ENCODE measurements around the gene KCNG2. TPM values are rescaled to one million over a fixed set of nuclear protein-coding genes. Genes with fewer than 3 reads are reported as not detected.

KCNG2 gene
- total and polyA plus RNA-seq, 10 of the 15 experiments (the other 5 are each of a cell fraction or from before 2014, with no cell fraction given) = 0.20 to 0.23 TPM; not detected in 8

DNA sequence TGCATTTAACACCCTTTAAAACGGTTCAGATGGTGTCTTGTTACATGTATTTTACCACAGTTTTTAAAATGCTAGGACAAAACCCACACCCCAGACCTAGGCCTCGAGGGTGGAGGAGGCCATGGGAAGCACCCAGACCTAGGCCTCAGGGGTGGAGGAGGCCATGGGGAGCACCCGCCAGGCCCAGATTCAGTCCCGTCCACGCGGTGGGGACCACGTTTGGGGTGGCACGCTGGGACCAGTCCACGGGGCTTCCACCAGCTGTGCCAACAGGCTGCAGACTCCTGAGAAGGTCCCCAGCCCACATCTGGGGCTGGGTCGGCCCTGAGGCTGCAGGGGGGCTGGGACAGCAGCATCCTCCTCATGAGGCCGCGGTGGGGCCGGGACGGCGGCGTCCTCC lies 90.3 kb downstream of the KCNG2 start:
- Histone ChIP-seq H2AFZ (ENCODE audit: control insufficient read depth, low read depth, low read length) (no peak overlapping the region), H3K9me3 (replicated peaks; ENCODE audit: control insufficient read depth, insufficient read depth, low read length) (peaks cover 11% of the 10 kb centered on the region), H3K4me2 (ENCODE audit: control insufficient read depth, insufficient read depth) (no peak overlapping the region), H3K36me3 (ENCODE audit: control insufficient read depth in 2 of 2, insufficient read depth in 2 of 2, low read length in 1 of 2) (no peaks in the 10 kb centered on the region), H3K79me2 (ENCODE audit: control insufficient read depth, insufficient read depth, low read length) (no peaks in the 10 kb centered on the region), H3K4me1 (ENCODE audit: control insufficient read depth, insufficient read depth, low read length) (no peaks in the 10 kb centered on the region), H3K27me3 (replicated peaks in 1 of 2; ENCODE audit: control insufficient read depth in 2 of 2, insufficient read depth in 2 of 2, low read length in 1 of 2) (no peaks in the 10 kb centered on the region), H3K9ac (ENCODE audit: control insufficient read depth, insufficient read depth, low read length) (no peak overlapping the region), H3K4me3 (no peak overlapping the region), H3K27ac (ENCODE audit: control insufficient read depth, insufficient read depth) (no peak overlapping the region), H4K20me1 (ENCODE audit: control insufficient read depth, insufficient read depth) (no peaks in the 10 kb centered on the region)
- POLR2A ChIA-PET = no interaction called here
- BruUV-seq (replicated peaks) = no TSS peak
- no peak for ATAC-seq
- SMC1A ChIA-PET (ENCODE audit: uncharacterized antibody, unreplicated experiment) = no interaction called here
- intact Hi-C loops (cut with micrococcal nuclease; ENCODE audit: unreplicated experiment) (no loop called here), in situ Hi-C loops (cut with MboI) (no loop called here)
- WGBS (ENCODE audit: insufficient coverage, insufficient replicate concordance, low lambda C conversion rate, missing lambda C conversion rate) = 53% methylated on average over 10 of the region's 16 CpGs
- DNase-seq (ENCODE audit: low read depth, low spot score) = no peak
- TF ChIP-seq ZSCAN29 (IDR thresholded peaks at IDR 0.05) = no peak
- TF ChIP-seq EZH2 (IDR thresholded peaks at IDR 0.05; ENCODE audit: borderline replicate concordance, control insufficient read depth, low read depth, low read length) = no peak
- TF ChIP-seq SPI1 (IDR thresholded peaks at IDR 0.05; ENCODE audit: borderline replicate concordance, insufficient read depth, low read depth, low read length) = no peak
- TF ChIP-seq, protein P1, sequence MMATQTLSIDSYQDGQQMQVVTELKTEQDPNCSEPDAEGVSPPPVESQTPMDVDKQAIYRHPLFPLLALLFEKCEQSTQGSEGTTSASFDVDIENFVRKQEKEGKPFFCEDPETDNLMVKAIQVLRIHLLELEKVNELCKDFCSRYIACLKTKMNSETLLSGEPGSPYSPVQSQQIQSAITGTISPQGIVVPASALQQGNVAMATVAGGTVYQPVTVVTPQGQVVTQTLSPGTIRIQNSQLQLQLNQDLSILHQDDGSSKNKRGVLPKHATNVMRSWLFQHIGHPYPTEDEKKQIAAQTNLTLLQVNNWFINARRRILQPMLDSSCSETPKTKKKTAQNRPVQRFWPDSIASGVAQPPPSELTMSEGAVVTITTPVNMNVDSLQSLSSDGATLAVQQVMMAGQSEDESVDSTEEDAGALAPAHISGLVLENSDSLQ (IDR thresholded peaks at IDR 0.05) = no peak
- TF ChIP-seq ZNF217 (IDR thresholded peaks at IDR 0.05) = no peak
- TF ChIP-seq, protein P2, sequence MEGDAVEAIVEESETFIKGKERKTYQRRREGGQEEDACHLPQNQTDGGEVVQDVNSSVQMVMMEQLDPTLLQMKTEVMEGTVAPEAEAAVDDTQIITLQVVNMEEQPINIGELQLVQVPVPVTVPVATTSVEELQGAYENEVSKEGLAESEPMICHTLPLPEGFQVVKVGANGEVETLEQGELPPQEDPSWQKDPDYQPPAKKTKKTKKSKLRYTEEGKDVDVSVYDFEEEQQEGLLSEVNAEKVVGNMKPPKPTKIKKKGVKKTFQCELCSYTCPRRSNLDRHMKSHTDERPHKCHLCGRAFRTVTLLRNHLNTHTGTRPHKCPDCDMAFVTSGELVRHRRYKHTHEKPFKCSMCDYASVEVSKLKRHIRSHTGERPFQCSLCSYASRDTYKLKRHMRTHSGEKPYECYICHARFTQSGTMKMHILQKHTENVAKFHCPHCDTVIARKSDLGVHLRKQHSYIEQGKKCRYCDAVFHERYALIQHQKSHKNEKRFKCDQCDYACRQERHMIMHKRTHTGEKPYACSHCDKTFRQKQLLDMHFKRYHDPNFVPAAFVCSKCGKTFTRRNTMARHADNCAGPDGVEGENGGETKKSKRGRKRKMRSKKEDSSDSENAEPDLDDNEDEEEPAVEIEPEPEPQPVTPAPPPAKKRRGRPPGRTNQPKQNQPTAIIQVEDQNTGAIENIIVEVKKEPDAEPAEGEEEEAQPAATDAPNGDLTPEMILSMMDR (IDR thresholded peaks at IDR 0.05 in 2 of 3, conservative IDR thresholded peaks at IDR 0.05 in 1 of 3; ENCODE audit: control insufficient read depth in 2 of 3, extremely low read depth in 1 of 3, insufficient read depth in 1 of 3, low read depth in 3 of 3, low read length in 3 of 3) = no peak
- no peak for TF ChIP-seq SREBF2 (IDR thresholded peaks at IDR 0.05; ENCODE audit: low read length)
- no peak for TF ChIP-seq POU2F2 (IDR thresholded peaks at IDR 0.05; ENCODE audit: borderline replicate concordance, low read depth, low read length)
- TF ChIP-seq SUZ12 (IDR thresholded peaks at IDR 0.05; ENCODE audit: unreplicated experiment) = no peak
- no peak for FAIRE-seq
- RAD21 ChIA-PET (ENCODE audit: unreplicated experiment) = no interaction called here
- CTCF ChIA-PET = no interaction called here

Data from GM12878 (cell line).